Thyroid gland (tissue), 4 donors: Measurements from ENCODE around the gene CXCR2.
"Not testable (repeated sequence)": the region's sequence is repeated elsewhere in the genome, so short reads cannot be mapped to it uniquely, and the experiment has no call there.

ENCODE experiments used
- POLR2A ChIP-seq, 2 donors: fragments of 450-650 bp; IDR thresholded peaks; one replicate each; pipeline ENCODE4 v1.6.1; 2017; ENCODE audit warnings: antibody characterized with exemption in 2 of 2, mild to moderate bottlenecking in 2 of 2, moderate library complexity in 1 of 2
- TF ChIP-seq, protein P1 (sequence below), 6 experiments: fragments of 200-600 bp in 3 of 6; fragments of 450-650 bp in 3 of 6; sonication (generic) in 3 of 6; IDR thresholded peaks; one replicate each; pipeline ENCODE4 v1.5.1; 2016 to 2019; ENCODE audit warnings: antibody characterized with exemption in 6 of 6, mild to moderate bottlenecking in 2 of 6, inconsistent platforms in 1 of 6, moderate library complexity in 1 of 6

GRCh38 chr2:218121789-218122188, 4.0 kb upstream of the CXCR2 start:
- TF ChIP-seq, protein P1, sequence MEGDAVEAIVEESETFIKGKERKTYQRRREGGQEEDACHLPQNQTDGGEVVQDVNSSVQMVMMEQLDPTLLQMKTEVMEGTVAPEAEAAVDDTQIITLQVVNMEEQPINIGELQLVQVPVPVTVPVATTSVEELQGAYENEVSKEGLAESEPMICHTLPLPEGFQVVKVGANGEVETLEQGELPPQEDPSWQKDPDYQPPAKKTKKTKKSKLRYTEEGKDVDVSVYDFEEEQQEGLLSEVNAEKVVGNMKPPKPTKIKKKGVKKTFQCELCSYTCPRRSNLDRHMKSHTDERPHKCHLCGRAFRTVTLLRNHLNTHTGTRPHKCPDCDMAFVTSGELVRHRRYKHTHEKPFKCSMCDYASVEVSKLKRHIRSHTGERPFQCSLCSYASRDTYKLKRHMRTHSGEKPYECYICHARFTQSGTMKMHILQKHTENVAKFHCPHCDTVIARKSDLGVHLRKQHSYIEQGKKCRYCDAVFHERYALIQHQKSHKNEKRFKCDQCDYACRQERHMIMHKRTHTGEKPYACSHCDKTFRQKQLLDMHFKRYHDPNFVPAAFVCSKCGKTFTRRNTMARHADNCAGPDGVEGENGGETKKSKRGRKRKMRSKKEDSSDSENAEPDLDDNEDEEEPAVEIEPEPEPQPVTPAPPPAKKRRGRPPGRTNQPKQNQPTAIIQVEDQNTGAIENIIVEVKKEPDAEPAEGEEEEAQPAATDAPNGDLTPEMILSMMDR (IDR thresholded peaks at IDR 0.05): not testable (repeated sequence)
- not testable (repeated sequence) for TF ChIP-seq POLR2A (IDR thresholded peaks at IDR 0.05)
